ENCODE data around the gene FBXO21. TPM values are rescaled to one million over a fixed set of nuclear protein-coding genes. Genes with fewer than 3 reads are reported as not detected.
"Not testable (repeated sequence)": the region's sequence is repeated elsewhere in the genome, so short reads cannot be mapped to it uniquely, and the experiment has no call there.

Gene FBXO21
- total RNA-seq, 1 experiment from 2014 or later: 38.1 TPM

DNA sequence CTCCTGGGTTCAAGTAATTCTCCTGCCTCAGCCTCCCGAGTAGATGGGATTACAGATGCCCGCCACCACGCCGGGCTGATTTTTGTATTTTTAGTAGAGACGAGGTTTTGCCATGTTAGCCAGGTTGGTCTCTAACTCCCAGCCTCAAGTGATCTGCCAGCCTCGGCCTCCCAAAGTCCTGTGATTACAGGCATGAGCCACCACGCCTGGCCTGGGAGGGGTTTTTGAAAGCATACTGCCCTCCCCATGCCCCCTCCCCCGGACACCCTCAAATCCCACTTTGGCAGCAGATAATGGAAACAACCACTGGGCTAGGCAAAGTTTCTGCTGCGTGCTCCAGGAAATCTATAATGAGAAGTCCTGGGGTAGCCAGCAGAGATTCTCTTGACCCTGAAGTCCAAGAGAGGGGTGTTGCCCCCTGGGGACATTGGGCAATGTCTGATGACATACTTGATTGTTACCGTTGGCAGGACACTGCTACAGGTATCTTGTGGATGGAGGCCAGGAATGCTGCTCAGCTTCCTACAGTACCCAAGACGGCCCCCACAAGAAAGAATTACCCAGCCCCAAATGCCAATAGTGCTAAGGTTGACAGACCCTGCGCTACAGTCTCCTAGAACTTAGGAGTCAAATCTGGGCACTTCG lies 18.7 kb upstream of the FBXO21 start:
- no peak for DNase-seq (ENCODE audit: low read depth)
- in situ Hi-C loops (cut with HindIII; ENCODE audit: low pct_unique_long_range_greater_than_20kb, low sequenced_read_pairs): loop anchor here (10.0 kb wide), 1 partner anchor 646 kb away; no protein-coding TSS in a partner anchor

DNA sequence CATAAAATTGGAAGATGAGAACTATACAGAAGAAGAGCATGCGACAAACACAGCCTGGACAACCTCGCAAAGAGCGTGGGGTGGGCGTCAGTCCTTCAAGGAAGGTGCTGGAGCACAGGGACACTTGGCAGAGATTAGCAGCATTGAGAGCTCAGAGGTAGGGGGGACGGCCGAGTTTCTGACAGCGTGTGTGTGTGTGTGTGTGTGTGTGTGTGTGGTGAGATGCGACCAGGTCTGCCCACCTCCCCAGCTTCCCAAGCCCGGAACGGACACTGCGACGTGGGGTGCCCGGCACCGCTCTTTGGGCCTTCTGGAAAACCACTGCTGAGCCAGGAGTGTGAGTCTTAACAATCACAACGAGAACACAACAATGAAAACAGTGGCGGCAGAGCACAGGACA lies 17.9 kb upstream of the FBXO21 start:
- in situ Hi-C loops (cut with HindIII; ENCODE audit: low pct_unique_long_range_greater_than_20kb, low sequenced_read_pairs): loop anchor here (10.0 kb wide), 1 partner anchor 647 kb away; no protein-coding TSS in a partner anchor
- DNase-seq (ENCODE audit: low read depth): no peak

DNA sequence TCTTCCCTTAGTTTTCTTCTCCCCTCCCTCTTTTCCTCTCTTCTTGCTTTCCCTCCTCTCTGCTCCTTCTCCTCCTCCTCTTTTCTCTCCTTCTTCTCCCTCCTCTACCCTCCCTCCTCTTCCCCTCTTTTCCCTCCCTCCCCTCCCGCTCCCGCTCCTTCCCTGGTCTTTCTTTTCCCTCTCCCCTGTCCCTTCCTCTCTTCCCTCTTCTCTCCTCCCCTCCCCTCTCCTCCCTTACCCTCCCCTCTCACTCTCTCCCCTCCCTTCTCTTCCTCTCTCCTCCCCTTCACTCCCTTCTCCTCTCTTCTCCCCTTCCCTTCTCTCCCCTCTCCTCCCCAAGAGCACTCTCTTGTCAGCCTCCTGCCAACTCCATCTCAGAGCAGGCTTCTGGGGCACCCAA lies 17.4 kb upstream of the FBXO21 start:
- in situ Hi-C loops (cut with HindIII; ENCODE audit: low pct_unique_long_range_greater_than_20kb, low sequenced_read_pairs): loop anchor here (10.0 kb wide), 1 partner anchor 647 kb away; no protein-coding TSS in a partner anchor
- DNase-seq (ENCODE audit: low read depth): no peak

DNA sequence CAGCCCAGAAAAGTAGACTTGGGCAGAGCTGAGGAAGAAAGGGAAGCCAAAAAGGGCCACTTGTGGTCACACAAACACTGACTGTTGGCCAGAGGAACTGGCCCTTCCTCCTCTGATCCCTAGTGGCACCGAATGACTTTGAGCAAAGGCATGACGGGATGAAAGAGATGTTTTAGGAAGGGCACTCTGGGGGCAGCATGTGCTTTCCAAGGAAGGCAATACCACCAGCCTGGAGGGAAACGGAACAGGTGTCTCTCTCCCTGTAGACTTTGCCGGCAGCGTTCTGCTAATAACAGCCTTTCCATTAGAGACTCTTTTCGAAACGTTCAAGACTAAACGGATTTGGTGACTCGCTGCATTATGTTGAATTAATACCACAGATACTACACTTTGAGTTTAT lies 12.3 kb upstream of the FBXO21 start:
- no peak for DNase-seq (ENCODE audit: low read depth)
- in situ Hi-C loops (cut with HindIII; ENCODE audit: low pct_unique_long_range_greater_than_20kb, low sequenced_read_pairs): loop anchor here (10.0 kb wide), 1 partner anchor 652 kb away; no protein-coding TSS in a partner anchor

DNA sequence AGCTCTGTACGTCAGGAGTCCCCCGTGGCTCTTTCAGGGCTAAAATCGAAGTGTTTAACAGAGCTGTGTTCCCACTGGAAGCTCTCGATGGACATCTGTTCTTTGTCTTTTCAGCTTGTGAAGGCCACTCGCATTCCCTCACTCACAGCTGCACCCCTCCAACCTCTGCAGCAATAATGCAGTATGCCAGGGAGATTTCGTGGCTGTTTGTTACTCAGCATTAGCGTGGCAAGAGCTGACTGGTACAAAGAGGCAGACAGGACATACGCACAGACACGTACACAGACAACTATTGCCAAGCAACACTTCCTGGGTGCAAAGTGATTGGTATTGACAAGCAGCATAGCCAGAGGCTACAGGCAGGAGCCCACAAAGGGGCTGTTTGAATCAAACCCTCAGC lies 11.8 kb upstream of the FBXO21 start:
- in situ Hi-C loops (cut with HindIII; ENCODE audit: low pct_unique_long_range_greater_than_20kb, low sequenced_read_pairs): loop anchor here (10.0 kb wide), 1 partner anchor 653 kb away; no protein-coding TSS in a partner anchor
- DNase-seq (ENCODE audit: low read depth): no peak

DNA sequence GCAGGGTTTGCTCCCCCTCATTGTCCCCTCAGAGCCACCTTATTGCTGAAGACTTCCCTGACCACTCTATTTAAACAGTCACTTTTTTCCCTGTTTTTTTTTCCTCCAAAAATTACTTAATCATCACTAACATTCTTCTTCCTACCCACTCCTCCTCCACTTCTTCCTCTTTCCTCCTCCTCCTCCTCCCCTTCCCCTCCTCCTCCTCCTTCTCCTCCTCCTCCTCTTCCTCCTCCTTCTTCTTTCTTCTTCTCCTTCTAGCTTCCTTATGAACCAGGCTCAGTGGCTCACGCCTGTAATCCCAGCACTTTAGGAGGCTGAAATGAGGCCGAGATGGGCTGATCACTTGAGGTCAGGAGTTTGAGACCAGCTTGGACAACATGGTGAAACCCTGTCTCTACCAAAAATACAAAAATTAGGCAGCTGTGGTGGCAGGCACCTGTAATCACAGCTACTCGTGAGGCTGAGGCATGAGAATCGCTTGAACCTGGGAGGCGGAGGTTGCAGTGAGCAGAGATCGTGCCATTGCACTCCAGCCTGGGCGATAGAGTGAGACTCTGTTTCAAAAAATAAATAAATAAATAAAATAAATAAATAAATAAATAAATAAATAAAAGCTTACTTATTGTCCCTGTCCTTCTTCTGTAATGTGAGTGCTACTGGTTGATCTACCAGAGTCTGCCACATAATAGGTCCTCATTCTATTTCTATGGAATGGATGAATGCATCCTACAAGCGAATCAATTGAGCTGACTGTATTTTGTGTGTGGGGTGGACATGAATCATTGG lies 9.9 kb upstream of the FBXO21 start:
- DNase-seq (ENCODE audit: low read depth): not testable (repeated sequence)
- in situ Hi-C loops (cut with HindIII; ENCODE audit: low pct_unique_long_range_greater_than_20kb, low sequenced_read_pairs): loop anchor here (10.0 kb wide), 1 partner anchor 655 kb away; no protein-coding TSS in a partner anchor

DNA sequence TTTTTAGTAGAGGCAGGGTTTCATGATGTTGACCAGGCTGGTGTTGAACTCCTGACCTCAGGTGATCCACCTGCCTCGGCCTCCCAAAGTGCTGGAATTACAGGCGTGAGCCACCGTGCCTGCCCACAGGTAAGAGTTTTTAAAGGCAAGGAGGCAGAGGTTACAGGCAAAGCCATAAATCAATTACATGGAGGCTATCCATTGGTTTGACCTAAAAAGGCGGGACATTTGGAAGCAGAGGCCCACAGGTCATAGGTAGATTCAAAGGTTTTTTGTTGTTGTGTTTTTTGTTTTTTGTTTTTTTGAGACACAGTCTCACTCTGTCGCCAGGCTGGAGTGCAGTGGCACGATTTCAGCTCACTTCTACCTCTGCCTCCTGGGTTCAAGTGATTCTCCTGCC lies 6.1 kb upstream of the FBXO21 start:
- DNase-seq (ENCODE audit: low read depth); in situ Hi-C loops (cut with HindIII; ENCODE audit: low pct_unique_long_range_greater_than_20kb, low sequenced_read_pairs): not testable (repeated sequence)

DNA sequence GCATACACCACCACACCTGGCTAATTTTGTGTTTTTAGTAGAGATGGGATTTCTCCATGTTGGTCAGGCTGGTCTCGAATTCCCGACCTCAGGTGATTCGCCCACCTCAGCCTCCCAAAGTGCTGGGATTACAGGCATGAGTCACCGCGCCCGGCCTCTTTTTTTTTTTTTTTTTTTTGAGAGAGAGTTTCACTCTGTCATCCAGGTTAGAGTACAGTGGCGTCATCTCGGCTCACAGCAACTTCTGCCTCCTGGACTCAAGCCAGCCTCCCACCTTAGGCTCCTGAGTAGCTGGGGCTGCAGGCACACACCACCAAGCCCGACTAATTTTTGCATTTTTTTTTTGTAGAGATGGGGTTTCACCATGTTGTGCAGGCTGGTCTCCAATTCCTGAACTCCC lies 4.8 kb upstream of the FBXO21 start:
- in situ Hi-C loops (cut with HindIII; ENCODE audit: low pct_unique_long_range_greater_than_20kb, low sequenced_read_pairs): not testable (repeated sequence)
- DNase-seq (ENCODE audit: low read depth): peak; percentile 8

DNA sequence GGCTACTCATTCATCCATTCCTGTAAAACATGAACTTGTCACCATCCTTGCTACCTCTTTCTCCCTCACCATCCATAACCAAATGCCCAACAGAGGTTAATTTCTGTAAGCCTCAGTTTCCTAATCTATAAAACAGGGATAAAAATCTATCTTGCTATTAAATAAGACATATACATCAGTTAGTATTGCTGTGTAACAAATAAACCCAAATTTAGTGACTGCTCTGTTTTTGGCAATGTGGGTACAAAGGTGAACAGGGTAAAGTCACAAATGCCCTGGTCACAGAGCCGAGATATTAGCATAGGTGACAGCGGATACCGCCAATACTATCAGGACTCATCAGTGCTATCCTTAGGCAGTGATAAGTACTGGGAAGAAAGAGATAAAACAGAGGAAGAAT lies 3.6 kb upstream of the FBXO21 start:
- in situ Hi-C loops (cut with HindIII; ENCODE audit: low pct_unique_long_range_greater_than_20kb, low sequenced_read_pairs): no loop called here
- no peak for DNase-seq (ENCODE audit: low read depth)

DNA sequence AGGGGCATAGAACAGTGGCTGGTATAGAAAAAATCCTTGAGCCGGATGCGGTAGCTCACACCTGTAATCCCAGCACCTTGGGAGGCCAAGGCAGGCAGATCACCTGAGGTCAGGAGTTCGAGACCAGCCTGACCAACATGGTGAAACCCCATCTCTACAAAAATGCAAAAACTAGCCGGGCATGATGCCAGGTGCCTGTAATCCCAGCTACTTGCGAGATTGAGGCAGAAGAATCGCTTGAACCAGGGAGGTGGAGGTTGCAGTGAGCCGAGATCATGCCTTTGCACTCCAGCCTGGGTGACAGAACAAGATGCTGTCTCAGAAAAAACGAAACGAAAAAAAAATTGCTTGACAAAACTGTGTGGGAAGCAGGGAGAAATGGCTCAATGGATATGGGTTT lies 2.3 kb upstream of the FBXO21 start:
- in situ Hi-C loops (cut with HindIII; ENCODE audit: low pct_unique_long_range_greater_than_20kb, low sequenced_read_pairs); DNase-seq (ENCODE audit: low read depth): not testable (repeated sequence)

DNA sequence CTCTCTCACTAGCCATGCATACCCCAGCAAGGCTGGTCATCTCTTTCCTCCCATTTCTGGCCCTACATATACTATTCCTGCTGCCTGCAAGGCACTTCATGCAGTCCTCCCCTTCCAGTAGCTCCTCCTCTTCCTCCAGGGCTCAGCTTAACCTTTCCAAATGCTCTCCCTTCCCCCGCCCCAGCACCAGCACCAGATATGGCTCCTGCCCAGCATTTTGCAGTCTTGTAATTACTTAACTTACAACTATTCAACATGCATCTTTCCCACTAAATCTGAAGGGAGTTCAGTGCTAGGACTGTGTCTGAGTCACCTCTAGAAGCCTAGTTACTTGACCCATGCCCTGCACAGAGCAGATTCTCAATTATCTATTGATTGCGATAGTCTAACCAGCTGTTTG lies 1.8 kb upstream of the FBXO21 start:
- in situ Hi-C loops (cut with HindIII; ENCODE audit: low pct_unique_long_range_greater_than_20kb, low sequenced_read_pairs): no loop called here
- peak; percentile 9 for DNase-seq (ENCODE audit: low read depth)

DNA sequence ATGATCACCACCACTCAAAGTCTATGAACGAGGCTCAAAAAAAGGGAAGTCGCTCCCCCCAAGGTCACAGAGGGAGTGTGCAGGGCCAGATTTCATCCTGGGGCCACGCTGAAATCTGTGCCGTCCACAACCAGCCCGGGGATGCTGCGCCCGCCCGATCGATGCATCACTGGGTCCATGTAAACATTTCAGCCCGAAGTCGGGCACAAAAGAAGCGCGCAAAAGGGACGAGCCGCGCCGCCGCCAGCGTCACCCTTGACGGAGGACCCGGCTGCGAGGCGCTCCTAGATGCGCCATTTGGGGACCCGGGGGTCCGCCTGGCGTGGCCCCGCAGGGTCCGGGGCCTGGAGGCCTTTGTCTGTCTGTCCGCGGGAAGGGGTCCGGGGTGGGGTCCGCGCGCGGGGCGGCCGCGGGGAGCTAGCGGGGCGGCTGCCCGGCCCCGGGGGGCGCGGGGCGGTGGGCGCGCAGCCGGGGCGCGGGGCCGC lies 503 bp downstream of the FBXO21 start:
- DNase-seq (ENCODE audit: low read depth): peak; percentile 36
- in situ Hi-C loops (cut with HindIII; ENCODE audit: low pct_unique_long_range_greater_than_20kb, low sequenced_read_pairs): no loop called here

DNA sequence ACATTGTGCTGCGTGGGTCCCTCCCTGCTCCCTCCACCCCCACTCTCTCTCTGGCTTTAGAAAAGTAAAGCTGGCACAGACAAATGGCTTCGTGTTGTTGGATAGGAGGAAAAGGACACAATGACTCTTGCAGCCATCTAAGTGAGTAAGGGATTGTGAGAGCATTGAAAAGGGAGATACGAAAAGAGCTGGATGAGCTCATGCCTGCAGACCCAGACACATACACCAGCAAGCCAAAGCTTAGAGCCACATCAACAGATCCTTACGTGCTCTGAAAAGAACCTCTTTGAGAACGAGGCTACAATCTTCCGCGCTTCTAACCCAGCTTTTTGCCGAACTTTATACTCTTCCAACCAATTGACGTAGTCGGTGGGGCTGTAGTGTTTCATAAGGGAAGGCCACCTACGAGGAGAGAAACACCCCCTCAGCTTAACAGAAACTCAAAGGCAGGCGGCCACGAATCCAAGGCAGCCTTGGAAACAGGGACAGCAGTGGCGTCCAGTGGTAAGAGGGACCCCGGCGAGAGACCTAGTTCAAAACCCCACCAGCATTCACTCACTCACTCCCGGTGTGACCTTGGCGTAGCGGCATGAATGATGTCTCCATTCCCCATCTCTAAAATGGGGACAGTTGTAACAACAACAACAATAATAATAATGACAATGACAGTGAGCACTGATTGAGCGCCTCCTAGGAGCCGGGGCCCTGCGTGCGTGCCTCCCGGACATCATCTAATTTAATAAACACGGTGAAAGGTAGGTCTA lies 1.1 kb downstream of the FBXO21 start:
- in situ Hi-C loops (cut with HindIII; ENCODE audit: low pct_unique_long_range_greater_than_20kb, low sequenced_read_pairs): no loop called here
- DNase-seq (ENCODE audit: low read depth): no peak

DNA sequence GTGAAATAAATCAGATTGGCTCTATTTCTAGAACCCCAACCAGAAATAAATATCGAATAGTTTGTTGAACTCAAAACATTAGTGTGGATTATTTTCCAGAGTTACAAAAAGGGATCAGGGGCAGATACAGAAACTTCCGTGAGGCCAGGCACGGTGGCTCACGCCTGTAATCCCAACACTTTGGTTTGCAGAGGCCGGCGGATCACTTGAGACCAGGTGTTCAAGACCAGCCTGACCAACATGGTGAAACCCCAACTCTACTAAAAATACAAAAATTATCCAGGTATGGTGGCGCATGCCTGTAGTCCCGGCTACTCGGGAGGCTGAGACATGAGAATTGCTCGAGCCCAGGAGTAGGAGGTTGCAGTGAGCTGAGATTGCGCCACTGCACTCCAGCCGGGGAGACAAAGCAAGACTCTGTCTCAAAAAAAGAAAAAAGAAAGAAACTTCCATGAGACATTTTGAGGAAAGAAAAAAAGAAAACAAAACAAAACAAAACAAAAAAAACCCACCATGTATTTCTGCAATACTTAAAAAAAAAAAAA lies 2.1 kb downstream of the FBXO21 start:
- in situ Hi-C loops (cut with HindIII; ENCODE audit: low pct_unique_long_range_greater_than_20kb, low sequenced_read_pairs): no loop called here
- DNase-seq (ENCODE audit: low read depth): no peak

DNA sequence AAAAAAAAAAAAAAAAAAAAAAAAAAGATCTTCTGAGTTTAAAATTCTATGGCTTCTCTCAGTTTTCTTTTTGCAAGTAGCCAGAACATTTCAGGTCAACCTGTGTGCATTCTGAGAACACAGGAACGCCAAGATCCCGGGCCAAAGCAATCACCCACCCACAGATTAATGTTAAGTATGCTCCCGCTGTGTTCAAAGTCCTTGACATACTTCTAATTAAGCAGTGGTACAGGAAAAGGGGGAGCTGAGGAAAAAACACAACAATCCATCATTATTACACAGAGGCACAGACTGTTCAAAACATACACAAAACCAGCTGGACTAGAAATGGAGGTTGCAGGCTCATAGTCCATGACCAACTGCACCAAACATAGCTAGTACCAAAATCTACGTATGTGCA lies 2.8 kb downstream of the FBXO21 start:
- no peak for DNase-seq (ENCODE audit: low read depth)
- in situ Hi-C loops (cut with HindIII; ENCODE audit: low pct_unique_long_range_greater_than_20kb, low sequenced_read_pairs): no loop called here

DNA sequence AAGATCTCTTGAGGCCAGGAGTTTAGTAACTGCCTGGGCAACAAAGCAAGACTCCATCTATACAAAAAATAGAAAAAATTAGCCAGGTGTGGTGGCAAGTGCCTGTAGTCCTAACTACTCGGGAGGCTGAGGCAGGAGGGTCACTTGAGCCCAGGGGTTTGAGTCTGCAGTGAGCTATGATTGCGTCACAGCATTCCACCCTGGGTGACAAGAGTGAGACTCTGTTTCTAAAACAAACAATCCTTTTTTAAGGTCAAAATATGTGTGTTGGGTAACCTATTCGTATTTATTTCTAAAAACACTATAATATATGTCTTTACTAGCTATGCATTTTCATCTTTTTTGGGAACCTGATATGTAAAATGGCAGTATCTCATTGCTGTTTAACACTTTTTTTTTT lies 7.4 kb downstream of the FBXO21 start:
- no peak for DNase-seq (ENCODE audit: low read depth)
- in situ Hi-C loops (cut with HindIII; ENCODE audit: low pct_unique_long_range_greater_than_20kb, low sequenced_read_pairs): no loop called here

DNA sequence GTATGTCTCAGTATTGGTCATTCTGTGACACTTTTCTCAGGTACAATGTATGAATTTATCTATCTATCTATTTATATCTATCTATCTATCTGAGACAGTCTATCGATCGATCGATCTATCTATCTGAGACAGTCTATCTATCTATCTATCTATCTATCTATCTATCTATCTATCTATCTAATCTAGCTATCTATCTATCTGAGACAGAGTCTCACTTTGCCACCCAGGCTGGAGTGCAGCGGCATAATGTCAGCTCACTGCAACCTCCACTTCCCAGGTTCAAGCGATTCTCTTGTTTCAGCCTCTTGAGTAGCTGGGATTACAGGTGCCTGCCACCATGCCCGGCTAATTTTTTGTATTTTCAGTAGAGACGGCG lies 8.8 kb downstream of the FBXO21 start:
- DNase-seq (ENCODE audit: low read depth); in situ Hi-C loops (cut with HindIII; ENCODE audit: low pct_unique_long_range_greater_than_20kb, low sequenced_read_pairs): not testable (repeated sequence)

DNA sequence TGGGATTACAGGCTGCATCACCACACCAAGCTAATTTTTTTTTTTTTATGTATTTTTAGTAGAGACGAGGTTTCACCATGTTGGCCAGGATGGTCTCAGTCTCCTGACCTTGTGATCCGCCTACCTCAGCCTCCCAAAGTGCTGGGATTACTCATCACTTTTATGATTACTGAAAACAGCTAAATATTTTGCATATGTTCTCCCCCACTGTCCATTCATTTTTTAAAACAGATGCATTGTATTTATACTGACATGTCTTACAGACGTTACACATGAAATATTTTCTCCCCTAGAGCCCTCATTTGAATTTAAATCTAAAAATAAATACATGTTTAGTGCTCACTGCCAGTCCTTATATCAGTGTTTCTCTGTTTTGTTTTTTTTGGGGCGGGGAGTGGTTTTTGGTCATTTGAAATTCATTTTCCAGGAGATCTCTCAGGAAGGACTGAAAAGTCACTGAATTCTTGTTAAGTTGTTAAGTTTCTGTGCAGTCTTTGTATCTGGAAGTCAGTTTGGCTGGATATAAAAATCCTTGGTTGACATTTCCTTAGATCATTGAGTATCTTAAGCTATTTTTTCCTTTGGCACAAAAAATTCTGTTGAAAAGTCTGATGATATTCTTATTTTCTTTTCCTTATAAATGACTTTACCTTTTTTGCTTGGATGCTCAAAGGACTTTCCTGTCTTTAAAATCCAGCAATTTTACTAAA lies 9.4 kb downstream of the FBXO21 start:
- DNase-seq (ENCODE audit: low read depth): no peak
- in situ Hi-C loops (cut with HindIII; ENCODE audit: low pct_unique_long_range_greater_than_20kb, low sequenced_read_pairs): no loop called here

Data from Caki2 (cell line).